Mucosa of descending colon (tissue), 3 donors: Measurements from ENCODE around the gene ALOX12B. TPM values are rescaled to one million over a fixed set of nuclear protein-coding genes. Genes with fewer than 3 reads are reported as not detected.

Experiments
- ATAC-seq: fragments of 200-7000 bp; cut with Tn5 transposase; one replicate; pipeline ENCODE4 v1.9.1; 2020; ENCODE audit warnings: mild to moderate bottlenecking, moderate library complexity
- DNase-seq, 3 donors: peaks; one replicate each; pipeline ENCODE4 v3.0.0-alpha.2; 2020
- H3K36me3 ChIP-seq: fragments of 200-600 bp; one replicate; pipeline ENCODE4 v1.8.0; 2021; ENCODE audit warnings: low read depth, mild to moderate bottlenecking
- H3K4me1 ChIP-seq: fragments of 200-600 bp; one replicate; pipeline ENCODE4 v1.8.0; 2021; ENCODE audit warnings: low read depth, mild to moderate bottlenecking
- H3K4me3 ChIP-seq: fragments of 200-600 bp; one replicate; pipeline ENCODE4 v1.8.0; 2021; ENCODE audit warnings: mild to moderate bottlenecking
- H3K9me3 ChIP-seq: fragments of 200-600 bp; one replicate; pipeline ENCODE4 v1.8.0; 2021; ENCODE audit warnings: mild to moderate bottlenecking
- CTCF ChIP-seq: fragments of 200-600 bp; IDR thresholded peaks from one replicate; pipeline ENCODE4 v1.8.0; 2022; ENCODE audit warnings: antibody characterized with exemption, mild to moderate bottlenecking
- intact Hi-C, 2 donors: fragments of 100-400 bp; cut with DNase I in 1 of 2; cut with micrococcal nuclease in 1 of 2; formaldehyde crosslinking; loops; one replicate each; pipeline versions ENCODE4 v1.11.0 to v1.11.1; 2022; cut with DNase I, micrococcal nuclease
- total RNA-seq, 3 donors: library from RNA; stranded (reverse); fragmentation: NEBNext Ultra II Directional in 2 of 3; extraction: Animal tissue kit (Norgen Biotek cat#: 25700) in 2 of 3; gene quantifications; one replicate each; pipeline versions ENCODE4 v1.2.1 to v1.2.4, GENCODE V29; 2021 to 2023
- donor health status: DM: no; HTN: no; CAD: no; lungs with moderate emphysema.
- donor health status: DM: no; HTN: no; CAD: no.
- donor health status: DM: no; HTN: yes; CAD: no.

The ALOX12B gene
- total RNA-seq, 3 donors from 2014 or later: 0.25 to 0.65 (median 0.49) TPM

GRCh38 chr17:8047769-8048110 lies 39.8 kb downstream of the ALOX12B start:
- Histone ChIP-seq H3K36me3 (no peaks in the 10 kb centered on the region), H3K4me1 (no peaks in the 10 kb centered on the region), H3K9me3 (no peaks in the 10 kb centered on the region), H3K4me3 (no peak overlapping the region)
- no peak for ATAC-seq
- intact Hi-C loops: no loop called here
- DNase-seq: no peak
- no peak for TF ChIP-seq CTCF

DNA sequence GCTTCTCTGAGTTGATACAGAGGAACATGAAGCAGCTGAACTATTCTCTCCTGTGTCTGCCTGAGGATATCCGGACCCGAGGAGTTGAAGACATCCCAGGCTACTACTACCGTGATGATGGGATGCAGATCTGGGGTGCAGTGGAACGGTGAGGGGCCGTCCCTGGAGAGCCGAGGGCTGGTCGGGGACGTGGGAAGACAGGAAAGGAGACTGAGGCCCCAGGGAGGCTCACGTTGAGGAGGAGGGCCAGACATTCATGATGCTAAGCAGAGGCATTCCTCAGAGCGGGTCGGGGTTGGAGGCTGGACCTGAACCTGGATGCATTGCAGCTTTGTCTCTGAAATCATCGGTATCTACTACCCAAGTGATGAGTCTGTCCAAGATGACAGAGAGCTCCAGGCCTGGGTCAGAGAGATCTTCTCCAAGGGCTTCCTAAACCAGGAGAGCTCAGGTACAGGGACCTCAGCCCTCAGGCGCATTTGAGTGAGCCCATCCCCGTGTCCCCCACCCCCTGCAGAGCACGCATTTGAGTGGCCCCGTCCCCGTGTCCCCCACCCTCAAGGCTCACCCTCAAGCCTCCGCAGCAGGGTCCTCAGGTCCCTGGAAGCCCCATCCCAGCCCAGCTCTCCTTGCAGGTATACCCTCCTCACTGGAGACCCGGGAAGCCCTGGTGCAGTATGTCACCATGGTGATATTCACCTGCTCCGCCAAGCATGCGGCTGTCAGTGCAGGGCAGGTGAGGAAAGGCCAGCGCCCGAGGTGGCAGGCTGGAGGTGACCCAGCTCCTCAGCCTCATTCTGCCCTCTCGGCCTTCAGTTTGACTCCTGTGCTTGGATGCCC lies 40.4 kb downstream of the ALOX12B start:
- intact Hi-C loops: no loop called here
- no peaks in the 10 kb centered on the region for H3K36me3 ChIP-seq
- ATAC-seq: no peak
- H3K4me1 ChIP-seq: no peaks in the 10 kb centered on the region
- H3K4me3 ChIP-seq: no peak overlapping the region
- TF ChIP-seq CTCF: no peak
- no peak for DNase-seq
- no peaks in the 10 kb centered on the region for H3K9me3 ChIP-seq

- H3K4me1 ChIP-seq: no peaks in the 10 kb centered on the region
- DNase-seq (no peak), ATAC-seq (no peak)
- H3K36me3 ChIP-seq: no peaks in the 10 kb centered on the region
- no peak overlapping the region for H3K4me3 ChIP-seq
- TF ChIP-seq CTCF: no peak
- intact Hi-C loops: no loop called here
- H3K9me3 ChIP-seq: no peaks in the 10 kb centered on the region
Observed at GRCh38 chr17:8046306-8046928, 41.1 kb downstream of the ALOX12B start.

GRCh38 chr17:8044819-8045810 lies 42.4 kb downstream of the ALOX12B start:
- H3K9me3 ChIP-seq: no peaks in the 10 kb centered on the region
- H3K4me1 ChIP-seq: no peaks in the 10 kb centered on the region
- H3K36me3 ChIP-seq: no peaks in the 10 kb centered on the region
- DNase-seq (no peak), ATAC-seq (no peak)
- H3K4me3 ChIP-seq: no peak overlapping the region
- no peak for TF ChIP-seq CTCF
- intact Hi-C loops: no loop called here

DNA sequence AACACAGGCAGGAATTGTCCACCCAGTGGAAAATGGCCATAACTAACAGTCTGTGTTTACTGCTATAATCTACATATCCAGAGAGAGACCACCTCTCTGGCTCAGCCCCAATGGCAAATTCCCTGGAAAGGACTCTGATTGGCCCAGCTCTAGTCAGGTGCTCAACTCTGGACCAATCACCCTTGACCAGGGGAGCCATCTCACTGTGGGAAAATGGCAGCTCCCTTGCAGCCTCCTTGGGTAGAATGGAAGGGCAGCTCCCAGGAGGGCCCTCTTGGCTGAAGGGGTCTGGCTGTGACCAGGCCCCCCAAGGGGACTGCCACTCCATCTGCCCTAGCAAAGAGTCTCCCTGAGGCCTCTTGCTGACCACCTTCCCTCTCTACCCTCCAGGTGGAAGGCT lies 45.5 kb downstream of the ALOX12B start:
- Histone ChIP-seq H3K4me1 (peaks cover 4% of the 10 kb centered on the region), H3K9me3 (no peaks in the 10 kb centered on the region), H3K36me3 (no peaks in the 10 kb centered on the region), H3K4me3 (no peak overlapping the region)
- ATAC-seq (no peak), DNase-seq (no peak)
- no peak for TF ChIP-seq CTCF
- intact Hi-C loops: no loop called here
